HepG2 (cell line): ENCODE results near the gene FRMD3. TPM values are rescaled to one million over a fixed set of nuclear protein-coding genes. Genes with fewer than 3 reads are reported as not detected.

Experiments
- ATAC-seq: fragments of 200-7000 bp; cut with Tn5 transposase; 3 replicates; pipeline ENCODE4 v1.9.1; 2020; ENCODE audit warnings: mild to moderate bottlenecking, moderate library complexity
- BruUV-seq: library from RNA; stranded (reverse); fragments of 400-500 nt; replicated peaks from 2 replicates; lab custom pipeline; 2021; lab: Mats Ljungman, UMichigan
- CTCF ChIA-PET: fragments of 300-600 bp; formaldehyde crosslinking; extraction: SDS; loops from one replicate; lab custom pipeline; 2021; ENCODE audit warnings: low total read pairs, inconsistent platforms, low intra/inter-chr PET ratio; lab: Yijun Ruan, JAX
- POLR2A ChIA-PET: fragments of 350-600 bp; sonication (Branson Sonifier 250); formaldehyde crosslinking; loops from one replicate; lab custom pipeline; 2020; ENCODE audit warnings: antibody characterized with exemption, inconsistent platforms; lab: Yijun Ruan, JAX
- DNase-seq: peaks from one replicate; pipeline ENCODE4 v3.0.0-alpha.2; 2015; ENCODE audit warnings: low spot score
- FAIRE-seq: peaks from 3 replicates; lab custom pipeline; 2011; peaks lifted over from hg19 to GRCh38; lab: Jason Lieb, UNC
- H2AFZ ChIP-seq: one replicate; pipeline ENCODE4 v1.6.1; 2011; ENCODE audit warnings: low read length, inconsistent platforms
- H3K27ac ChIP-seq: fragments of 300-600 bp; 3 replicates; pipeline ENCODE4 v1.8.0; 2011; ENCODE audit warnings: mixed run types, mild to moderate bottlenecking, mixed read lengths, low read length, inconsistent platforms; ENCODE audit not compliant: insufficient read depth; ENCODE audit errors: extremely low read length
- H3K27me3 ChIP-seq, 2 experiments: fragments of 200-600 bp in 1 of 2; 2 replicates in 1 of 2; 3 replicates in 1 of 2; pipeline versions ENCODE4 v1.6.0 to v1.8.0; 2011; ENCODE audit warnings: low read length in 2 of 2, mild to moderate bottlenecking in 2 of 2, moderate library complexity in 2 of 2, inconsistent platforms in 1 of 2; ENCODE audit not compliant: insufficient read depth in 2 of 2, control insufficient read depth in 1 of 2
- H3K36me3 ChIP-seq, 2 experiments: fragments of 200-600 bp in 1 of 2; replicated peaks in 1 of 2; 2 replicates in 1 of 2; 3 replicates in 1 of 2; pipeline versions ENCODE4 v1.5.1 to v1.8.0; 2011; ENCODE audit warnings: low read length in 2 of 2, inconsistent platforms in 1 of 2; ENCODE audit not compliant: insufficient read depth in 2 of 2, control insufficient read depth in 1 of 2
- H3K4me1 ChIP-seq: 2 replicates; pipeline ENCODE4 v1.5.1; 2012; ENCODE audit warnings: low read length, inconsistent platforms; ENCODE audit not compliant: insufficient read depth
- H3K4me2 ChIP-seq: 2 replicates; pipeline ENCODE4 v1.6.0; 2011; ENCODE audit warnings: low read depth, low read length, inconsistent platforms
- H3K4me3 ChIP-seq, 3 experiments: fragments of 200-600 bp in 1 of 3; sonication (generic), shearing (Covaris generic) in 1 of 3; replicated peaks in 1 of 3; 2 replicates each; pipeline ENCODE4 v1.5.1; 2011 to 2016; ENCODE audit warnings: low read length in 3 of 3, inconsistent platforms in 2 of 3, low read depth in 2 of 3, mild to moderate bottlenecking in 2 of 3, control low read depth in 1 of 3, mixed read lengths in 1 of 3; ENCODE audit not compliant: insufficient read depth in 1 of 3
- H3K79me2 ChIP-seq: one replicate; pipeline ENCODE4 v1.6.1; 2011; ENCODE audit warnings: low read length, inconsistent platforms; ENCODE audit not compliant: insufficient read depth
- H3K9ac ChIP-seq: 2 replicates; pipeline ENCODE4 v1.6.0; 2011; ENCODE audit warnings: mild to moderate bottlenecking, low read depth, low read length, inconsistent platforms; ENCODE audit not compliant: insufficient read depth
- H3K9me3 ChIP-seq: 2 replicates; pipeline ENCODE4 v1.5.1; 2012; ENCODE audit warnings: mild to moderate bottlenecking, low read length
- H4K20me1 ChIP-seq: 2 replicates; pipeline ENCODE4 v1.6.0; 2011; ENCODE audit warnings: inconsistent platforms, mild to moderate bottlenecking, low read length, moderate library complexity; ENCODE audit not compliant: insufficient read depth
- ATF7-NPFF ChIP-seq: sonication (generic); formaldehyde crosslinking; IDR thresholded peaks from 2 replicates; pipeline ENCODE4 v1.8.1; 2023; ENCODE audit warnings: mild to moderate bottlenecking, low read depth, missing genetic modification reagents, moderate library complexity
- CREBL2 ChIP-seq: sonication (generic); formaldehyde crosslinking; IDR thresholded peaks from 2 replicates; pipeline ENCODE4 v1.8.1; 2023; ENCODE audit warnings: missing genetic modification reagents, mild to moderate bottlenecking, borderline replicate concordance
- E2F5 ChIP-seq: sonication (generic); formaldehyde crosslinking; conservative IDR thresholded peaks from 2 replicates; pipeline ENCODE4 v1.4.0; 2020; ENCODE audit warnings: missing genetic modification reagents
- ELF3 ChIP-seq: IDR thresholded peaks from 2 replicates; pipeline ENCODE4 v1.6.1; 2016; ENCODE audit warnings: missing genetic modification reagents, missing compliant biosample characterization
- EP300 ChIP-seq, 3 experiments: sonication (generic) in 1 of 3; formaldehyde crosslinking in 1 of 3; IDR thresholded peaks; 2 replicates each; pipeline versions ENCODE4 v1.5.1 to v1.6.1; 2011 to 2020; ENCODE audit warnings: low read depth in 2 of 3, low read length in 2 of 3, borderline replicate concordance in 1 of 3, improper control_type of control experiment in 1 of 3, mild to moderate bottlenecking in 1 of 3, missing genetic modification reagents in 1 of 3, moderate library complexity in 1 of 3
- HOXA9 ChIP-seq: sonication (generic); formaldehyde crosslinking; IDR thresholded peaks from 2 replicates; pipeline ENCODE4 v1.8.1; 2022; ENCODE audit warnings: missing genetic modification reagents, mild to moderate bottlenecking, moderate library complexity, borderline replicate concordance
- IRF9 ChIP-seq: sonication (generic); formaldehyde crosslinking; IDR thresholded peaks from 2 replicates; pipeline ENCODE4 v1.8.0; 2022; ENCODE audit warnings: missing genetic modification reagents, mild to moderate bottlenecking, borderline replicate concordance
- ISL2 ChIP-seq: sonication (generic); formaldehyde crosslinking; IDR thresholded peaks from 2 replicates; pipeline ENCODE4 v1.5.0; 2020; ENCODE audit warnings: missing genetic modification reagents
- KLF13 ChIP-seq: sonication (generic); formaldehyde crosslinking; IDR thresholded peaks from 2 replicates; pipeline ENCODE4 v1.4.0; 2020; ENCODE audit warnings: mild to moderate bottlenecking, missing genetic modification reagents
- PREB ChIP-seq: sonication (generic); formaldehyde crosslinking; IDR thresholded peaks from 2 replicates; pipeline ENCODE4 v1.4.0; 2020; ENCODE audit warnings: missing genetic modification reagents
- RELA ChIP-seq: sonication (generic); formaldehyde crosslinking; IDR thresholded peaks from 2 replicates; pipeline ENCODE4 v1.4.0; 2020; ENCODE audit warnings: missing genetic modification reagents
- TAF15 ChIP-seq: fragments of 200-400 bp; formaldehyde crosslinking; IDR thresholded peaks from one replicate; pipeline ENCODE4 v1.6.1; 2018; ENCODE audit warnings: mild to moderate bottlenecking, low read depth, low read length; ENCODE audit not compliant: poor library complexity, severe bottlenecking
- TEF ChIP-seq: sonication (generic); formaldehyde crosslinking; IDR thresholded peaks from 2 replicates; pipeline ENCODE4 v1.5.0; 2020; ENCODE audit warnings: missing genetic modification reagents
- ZBTB10 ChIP-seq: sonication (generic); formaldehyde crosslinking; IDR thresholded peaks from 2 replicates; pipeline ENCODE4 v1.4.0; 2020; ENCODE audit warnings: missing genetic modification reagents, borderline replicate concordance
- ZNF12 ChIP-seq: sonication (generic); formaldehyde crosslinking; IDR thresholded peaks from 2 replicates; pipeline ENCODE4 v1.5.0; 2020; ENCODE audit warnings: missing genetic modification reagents
- ZNF549 ChIP-seq: sonication (generic); formaldehyde crosslinking; IDR thresholded peaks from 2 replicates; pipeline ENCODE4 v1.5.0; 2020; ENCODE audit warnings: missing genetic modification reagents
- WGBS: methylation state at CpG from one replicate; pipeline ENCODE4 v1.1.6; 2017; ENCODE audit warnings: low lambda C conversion rate; 5-methylcytosine and 5-hydroxymethylcytosine counted together
- in situ Hi-C: cut with HindIII; loops from 2 replicates; pipeline ENCODE4 v1.10.0; 2017; ENCODE audit warnings: low pct_unique_long_range_greater_than_20kb; ENCODE audit not compliant: extremely low pct_ligation_motif_present
- intact Hi-C: fragments of 100-400 bp; cut with micrococcal nuclease; formaldehyde crosslinking; loops from one replicate; pipeline ENCODE4 v1.10.0; 2022; ENCODE audit not compliant: unreplicated experiment
- polyA plus RNA-seq, 8 experiments: library from polyadenylated mRNA; depleted of rRNA in 3 of 8; stranded (reverse) in 7 of 8; unstranded in 1 of 8; fragments of >200 nt; fragmentation: Illumina TruSeq in 4 of 8; extraction: Trizol in 4 of 8; gene quantifications; 2 replicates each; pipeline versions ENCODE4 v1.2.1 to v1.2.3, GENCODE V29; 2011 to 2016; ENCODE audit warnings: low read depth in 4 of 8, missing spikeins in 1 of 8, mixed read lengths in 1 of 8; ENCODE audit not compliant: insufficient read depth in 1 of 8
- total RNA-seq, 5 experiments: library from RNA; depleted of rRNA; stranded (reverse); fragments of >200 nt; fragmentation: Illumina TruSeq; extraction: Trizol; gene quantifications; 2 replicates each; pipeline ENCODE4 v1.2.3, GENCODE V29; 2016; ENCODE audit warnings: low read depth in 1 of 5

Gene FRMD3
- total and polyA plus RNA-seq, 2 of the 13 experiments (the other 11 are each of a cell fraction or from before 2014, with no cell fraction given): 3.2 to 7.7 TPM

- TF ChIP-seq ISL2 (CRISPR knock-in tag) (peak; percentile 50; the same call in 1 of the 2 replicates), IRF9 (CRISPR knock-in tag) (peak; percentile 42; the same call in 1 of the 2 replicates)
- TF ChIP-seq, all 625 proteins: peak for 120
Measured at GRCh38 chr9:83472221-83472665, 66.0 kb downstream of the FRMD3 start (continued).

GRCh38 chr9:83471241-83471640 lies 67.0 kb downstream of the FRMD3 start:
- H3K9ac ChIP-seq: no peak overlapping the region
- FAIRE-seq: no peak

More at GRCh38 chr9:83471241-83471640, 67.0 kb downstream of the FRMD3 start:
- in situ Hi-C loops: no loop called here
- H3K4me1 ChIP-seq: peaks cover 68% of the 10 kb centered on the region
- H3K4me3 ChIP-seq: no peak overlapping the region
- H3K27ac ChIP-seq: peak overlapping the region; percentile 86
- H4K20me1 ChIP-seq: no peaks in the 10 kb centered on the region
- TF ChIP-seq TAF15: no peak
- TF ChIP-seq TEF (CRISPR knock-in tag): no peak
- TF ChIP-seq KLF13: no peak
- no peak for TF ChIP-seq ELF3 (CRISPR knock-in tag)
- no peak for TF ChIP-seq E2F5
- no peak for TF ChIP-seq CREBL2 (CRISPR knock-in tag)
- TF ChIP-seq HOXA9 (CRISPR knock-in tag): no peak
- TF ChIP-seq PREB (CRISPR knock-in tag): no peak
- TF ChIP-seq ZBTB10 (CRISPR knock-in tag): no peak
- no peak for TF ChIP-seq RELA (CRISPR knock-in tag)
- no peak for TF ChIP-seq ZNF549 (CRISPR knock-in tag)
- TF ChIP-seq ZNF12 (CRISPR knock-in tag): no peak
- TF ChIP-seq EP300 (IDR thresholded peaks at IDR 0.05; ENCODE audit: low read depth in 2 of 2, low read length in 2 of 2): no peak
- TF ChIP-seq EP300 (CRISPR knock-in tag; IDR thresholded peaks at IDR 0.05; ENCODE audit: borderline replicate concordance): no peak
- no peak for TF ChIP-seq ATF7-NPFF (CRISPR knock-in tag)
- no peak overlapping the region for H2AFZ ChIP-seq
- H3K27me3 ChIP-seq: no peaks in the 10 kb centered on the region
- BruUV-seq: no TSS peak
- H3K36me3 ChIP-seq: no peaks in the 10 kb centered on the region
- no peak overlapping the region for H3K4me2 ChIP-seq
- intact Hi-C loops: no loop called here
- no peaks in the 10 kb centered on the region for H3K9me3 ChIP-seq
- H3K79me2 ChIP-seq: peaks cover 20% of the 10 kb centered on the region
- ChIA-PET CTCF (no interaction called here), POLR2A (no interaction called here)
- ATAC-seq (no peak), DNase-seq (no peak)
- WGBS: 92% methylated on average over 4 of the region's 4 CpGs
